DOHH2 (cell line): Measurements from ENCODE around the gene FBXL13.

Source experiments
- EZH2phosphoT487 ChIP-seq: fragments of 200-600 bp; sonication (generic); IDR thresholded peaks from 2 replicates; pipeline ENCODE4 v1.6.1; 2017; ENCODE audit warnings: borderline replicate concordance, mild to moderate bottlenecking, antibody characterized with exemption, low read length, moderate library complexity, mixed read lengths
- TF ChIP-seq, protein P1 (sequence below): fragments of 200-600 bp; sonication (generic); IDR thresholded peaks from one replicate; pipeline ENCODE4 v1.5.1; 2014; ENCODE audit warnings: antibody characterized with exemption, mild to moderate bottlenecking, low read depth, low read length; ENCODE audit not compliant: poor library complexity, severe bottlenecking

- TF ChIP-seq, protein P1, sequence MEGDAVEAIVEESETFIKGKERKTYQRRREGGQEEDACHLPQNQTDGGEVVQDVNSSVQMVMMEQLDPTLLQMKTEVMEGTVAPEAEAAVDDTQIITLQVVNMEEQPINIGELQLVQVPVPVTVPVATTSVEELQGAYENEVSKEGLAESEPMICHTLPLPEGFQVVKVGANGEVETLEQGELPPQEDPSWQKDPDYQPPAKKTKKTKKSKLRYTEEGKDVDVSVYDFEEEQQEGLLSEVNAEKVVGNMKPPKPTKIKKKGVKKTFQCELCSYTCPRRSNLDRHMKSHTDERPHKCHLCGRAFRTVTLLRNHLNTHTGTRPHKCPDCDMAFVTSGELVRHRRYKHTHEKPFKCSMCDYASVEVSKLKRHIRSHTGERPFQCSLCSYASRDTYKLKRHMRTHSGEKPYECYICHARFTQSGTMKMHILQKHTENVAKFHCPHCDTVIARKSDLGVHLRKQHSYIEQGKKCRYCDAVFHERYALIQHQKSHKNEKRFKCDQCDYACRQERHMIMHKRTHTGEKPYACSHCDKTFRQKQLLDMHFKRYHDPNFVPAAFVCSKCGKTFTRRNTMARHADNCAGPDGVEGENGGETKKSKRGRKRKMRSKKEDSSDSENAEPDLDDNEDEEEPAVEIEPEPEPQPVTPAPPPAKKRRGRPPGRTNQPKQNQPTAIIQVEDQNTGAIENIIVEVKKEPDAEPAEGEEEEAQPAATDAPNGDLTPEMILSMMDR: no peak
- TF ChIP-seq EZH2phosphoT487: no peak
Observed at GRCh38 chr7:102817616-102818573, 256.7 kb downstream of the FBXL13 start.
